Calu3 (cell line): ENCODE results near the gene PAM16. TPM values are rescaled to one million over a fixed set of nuclear protein-coding genes. Genes with fewer than 3 reads are reported as not detected.

Source experiments
- BruUV-seq: library from RNA; stranded (reverse); fragments of 400-500 nt; replicated peaks from 2 replicates; lab custom pipeline; 2021; lab: Mats Ljungman, UMichigan
- CTCF ChIA-PET: fragments of 300-600 bp; sonication (Branson Sonifier 250); formaldehyde crosslinking; loops from one replicate; lab custom pipeline; 2022; ENCODE audit warnings: antibody characterized with exemption; lab: Charles Lee
- DNase-seq: peaks from one replicate; pipeline ENCODE4 v3.0.0; 2022
- H3K27ac Mint-ChIP-seq: one replicate; pipeline ENCODE4 v1.8.0; 2022; ENCODE audit warnings: mixed read lengths; ENCODE audit not compliant: unreplicated experiment
- H3K27me3 Mint-ChIP-seq: one replicate; pipeline ENCODE4 v1.8.0; 2022; ENCODE audit warnings: mixed read lengths; ENCODE audit not compliant: unreplicated experiment
- H3K36me3 Mint-ChIP-seq: one replicate; pipeline ENCODE4 v1.8.0; 2022; ENCODE audit warnings: mild to moderate bottlenecking, moderate library complexity, mixed read lengths; ENCODE audit not compliant: insufficient read depth, unreplicated experiment
- H3K4me1 Mint-ChIP-seq: one replicate; pipeline ENCODE4 v1.8.0; 2022; ENCODE audit warnings: mild to moderate bottlenecking, low read depth, mixed read lengths; ENCODE audit not compliant: unreplicated experiment
- H3K4me3 Mint-ChIP-seq: one replicate; pipeline ENCODE4 v1.8.0; 2022; ENCODE audit warnings: mild to moderate bottlenecking, low read depth, moderate library complexity, mixed read lengths; ENCODE audit not compliant: unreplicated experiment
- H3K9me3 Mint-ChIP-seq: one replicate; pipeline ENCODE4 v1.8.0; 2022; ENCODE audit warnings: low read depth, mixed read lengths; ENCODE audit not compliant: unreplicated experiment
- intact Hi-C: fragments of 100-400 bp; cut with micrococcal nuclease; formaldehyde crosslinking; loops from one replicate; pipeline ENCODE4 v1.10.0; 2022; ENCODE audit not compliant: unreplicated experiment
- total RNA-seq: library from RNA; stranded (reverse); gene quantifications from 2 replicates; pipeline ENCODE4 v1.2.3, GENCODE V29; 2022
- TF ChIP-seq, protein P1 (sequence below): fragments of 200-600 bp; IDR thresholded peaks from one replicate; pipeline ENCODE4 v1.8.0; 2022; ENCODE audit warnings: antibody characterized with exemption; ENCODE audit not compliant: unreplicated experiment

The PAM16 gene
- total RNA-seq, 1 experiment from 2014 or later = 72.7 TPM

DNA sequence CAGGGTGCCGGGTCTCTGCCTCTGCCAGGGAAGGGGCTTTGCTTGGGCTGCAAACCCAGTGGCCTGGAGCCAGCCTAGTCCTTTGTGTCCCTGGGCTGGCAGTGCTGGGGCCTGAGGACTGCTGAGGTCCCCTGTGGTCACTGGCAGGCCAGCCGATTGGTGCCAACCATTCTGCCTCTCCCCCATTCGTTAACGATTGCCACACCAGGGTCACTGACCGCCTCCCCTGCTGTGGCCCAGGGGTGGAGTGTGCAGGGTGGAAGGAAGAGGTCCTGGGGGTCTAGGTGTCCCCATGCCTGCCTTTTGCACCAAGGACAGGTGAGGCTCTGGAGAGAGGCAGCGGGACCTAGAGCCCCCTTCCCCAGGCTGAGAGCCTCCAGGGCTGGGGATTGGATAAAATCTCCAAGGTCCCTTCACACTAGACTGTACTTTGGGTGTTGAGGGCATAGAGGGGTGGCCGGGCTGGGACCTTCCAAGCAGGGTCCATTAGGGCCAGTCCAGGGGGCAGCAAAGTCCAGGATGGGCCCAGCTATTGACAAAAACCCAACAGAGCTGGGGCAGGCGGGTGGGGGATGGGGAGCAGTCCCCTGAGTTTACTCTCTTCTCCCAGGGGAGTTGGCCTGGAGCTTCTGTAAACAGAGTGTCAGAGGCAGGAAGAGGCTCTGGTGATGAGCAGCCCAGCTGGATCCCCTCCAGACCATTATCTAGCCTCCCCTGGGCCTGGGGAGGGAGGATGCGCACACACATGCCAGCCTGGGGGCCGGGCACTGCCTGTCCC, 21.6 kb upstream of the PAM16 start:
- intact Hi-C loops = no loop called here
- CTCF ChIA-PET = interaction anchor here (1.0 to 2.0 kb wide), 3 partner anchors 13 to 30 kb away, joined by 3 to 9 read pairs (median 5); no protein-coding TSS in a partner anchor
- H3K27ac Mint-ChIP-seq = peak overlapping the region; percentile 33

DNA sequence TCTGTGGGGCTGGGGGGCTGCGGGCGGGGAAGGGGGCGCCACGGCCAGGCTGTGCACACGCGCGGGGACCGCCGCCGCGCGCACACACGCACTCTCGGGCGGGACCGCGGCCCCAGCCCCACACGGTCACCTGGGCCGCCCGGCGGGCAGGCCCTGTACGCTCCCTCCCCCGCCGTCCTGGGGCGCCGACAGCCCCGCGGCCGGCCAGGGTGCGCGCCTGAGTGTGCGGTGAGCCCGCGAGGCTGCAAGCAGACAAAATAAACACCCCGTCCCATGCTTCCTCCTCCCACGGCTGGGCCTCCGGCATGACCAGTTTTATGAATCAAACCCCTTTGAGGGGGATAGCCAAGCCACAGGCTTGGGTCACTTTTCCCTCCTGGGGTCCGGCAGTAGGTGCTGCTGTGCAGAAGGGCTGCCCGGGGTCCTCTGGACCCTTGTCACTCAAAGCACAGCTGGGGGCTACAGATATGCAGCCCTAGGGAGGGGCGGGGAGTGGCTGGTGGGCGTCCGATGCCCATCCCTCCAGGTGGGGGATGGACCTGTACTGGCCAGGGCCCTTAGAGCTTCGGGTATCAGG, 21.0 kb upstream of the PAM16 start:
- Mint-ChIP-seq H3K4me1 (peaks cover 57% of the 10 kb centered on the region), H3K27me3 (no peaks in the 10 kb centered on the region), H3K27ac (peak overlapping the region; percentile 33), H3K4me3 (peak overlapping the region; percentile 75), H3K36me3 (peaks cover 58% of the 10 kb centered on the region), H3K9me3 (no peaks in the 10 kb centered on the region)
- BruUV-seq = TSS peak; percentile 76
- CTCF ChIA-PET = interaction anchor here (2.0 kb wide), 1 partner anchor 21 kb away, joined by 9 read pairs; no protein-coding TSS in a partner anchor
- DNase-seq = peak; percentile 47
- TF ChIP-seq, protein P1, sequence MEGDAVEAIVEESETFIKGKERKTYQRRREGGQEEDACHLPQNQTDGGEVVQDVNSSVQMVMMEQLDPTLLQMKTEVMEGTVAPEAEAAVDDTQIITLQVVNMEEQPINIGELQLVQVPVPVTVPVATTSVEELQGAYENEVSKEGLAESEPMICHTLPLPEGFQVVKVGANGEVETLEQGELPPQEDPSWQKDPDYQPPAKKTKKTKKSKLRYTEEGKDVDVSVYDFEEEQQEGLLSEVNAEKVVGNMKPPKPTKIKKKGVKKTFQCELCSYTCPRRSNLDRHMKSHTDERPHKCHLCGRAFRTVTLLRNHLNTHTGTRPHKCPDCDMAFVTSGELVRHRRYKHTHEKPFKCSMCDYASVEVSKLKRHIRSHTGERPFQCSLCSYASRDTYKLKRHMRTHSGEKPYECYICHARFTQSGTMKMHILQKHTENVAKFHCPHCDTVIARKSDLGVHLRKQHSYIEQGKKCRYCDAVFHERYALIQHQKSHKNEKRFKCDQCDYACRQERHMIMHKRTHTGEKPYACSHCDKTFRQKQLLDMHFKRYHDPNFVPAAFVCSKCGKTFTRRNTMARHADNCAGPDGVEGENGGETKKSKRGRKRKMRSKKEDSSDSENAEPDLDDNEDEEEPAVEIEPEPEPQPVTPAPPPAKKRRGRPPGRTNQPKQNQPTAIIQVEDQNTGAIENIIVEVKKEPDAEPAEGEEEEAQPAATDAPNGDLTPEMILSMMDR = no peak
- intact Hi-C loops = no loop called here

More for the DNA sequence above, 21.6 kb upstream of the PAM16 start:
- peak overlapping the region; percentile 75 for H3K4me3 Mint-ChIP-seq
- H3K9me3 Mint-ChIP-seq = no peaks in the 10 kb centered on the region
- H3K4me1 Mint-ChIP-seq = peaks cover 56% of the 10 kb centered on the region
- TF ChIP-seq, protein P1 = no peak
- peak; percentile 52 for DNase-seq
- peaks cover 58% of the 10 kb centered on the region for H3K36me3 Mint-ChIP-seq
- H3K27me3 Mint-ChIP-seq = no peaks in the 10 kb centered on the region
- no TSS peak for BruUV-seq

DNA sequence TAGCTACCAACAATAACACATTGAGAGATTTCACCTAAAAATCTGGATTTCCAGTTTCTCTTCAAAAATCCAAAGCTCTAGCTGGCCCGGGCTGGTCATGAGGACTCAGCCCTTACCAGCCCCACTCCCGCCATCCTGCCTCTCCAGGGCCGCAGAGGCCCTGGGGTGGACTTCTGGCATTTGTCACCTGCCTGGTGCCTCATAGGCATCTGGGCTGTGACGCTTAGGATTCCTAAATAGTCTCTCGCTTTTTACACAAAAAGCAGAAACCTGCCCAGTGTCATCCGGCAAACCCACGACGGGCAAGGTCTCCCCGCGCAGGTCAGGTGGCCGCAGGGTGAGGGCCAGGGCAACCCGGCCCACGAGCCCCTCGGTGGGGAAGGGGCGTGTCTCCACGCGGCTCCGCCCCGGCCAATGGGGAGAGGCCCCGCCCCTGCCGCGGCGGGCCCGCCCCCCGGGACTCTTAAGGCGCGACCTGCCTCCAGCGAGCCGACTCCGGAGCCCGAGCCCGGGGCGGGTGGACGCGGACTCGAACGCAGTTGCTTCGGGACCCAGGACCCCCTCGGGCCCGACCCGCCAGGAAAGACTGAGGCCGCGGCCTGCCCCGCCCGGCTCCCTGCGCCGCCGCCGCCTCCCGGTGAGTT, 20.4 kb upstream of the PAM16 start, which contains the start of gene VASN:
VASN (plus strand) TSS at position 492 of the 644 bp plus-strand sequence. CDS start 9,030 bp downstream, outside the sequence.
- intact Hi-C loops = no loop called here
- Mint-ChIP-seq H3K4me1 (peaks cover 57% of the 10 kb centered on the region), H3K27me3 (no peaks in the 10 kb centered on the region), H3K9me3 (no peaks in the 10 kb centered on the region), H3K27ac (peak within 1 kb of the TSS; percentile 39), H3K4me3 (peak within 1 kb of the TSS; percentile 75), H3K36me3 (peaks cover 53% of the 10 kb centered on the region)
- CTCF ChIA-PET = no interaction called here
- TF ChIP-seq, protein P1 = no peak
- peak; percentile 89 for DNase-seq
- BruUV-seq = no TSS peak

DNA sequence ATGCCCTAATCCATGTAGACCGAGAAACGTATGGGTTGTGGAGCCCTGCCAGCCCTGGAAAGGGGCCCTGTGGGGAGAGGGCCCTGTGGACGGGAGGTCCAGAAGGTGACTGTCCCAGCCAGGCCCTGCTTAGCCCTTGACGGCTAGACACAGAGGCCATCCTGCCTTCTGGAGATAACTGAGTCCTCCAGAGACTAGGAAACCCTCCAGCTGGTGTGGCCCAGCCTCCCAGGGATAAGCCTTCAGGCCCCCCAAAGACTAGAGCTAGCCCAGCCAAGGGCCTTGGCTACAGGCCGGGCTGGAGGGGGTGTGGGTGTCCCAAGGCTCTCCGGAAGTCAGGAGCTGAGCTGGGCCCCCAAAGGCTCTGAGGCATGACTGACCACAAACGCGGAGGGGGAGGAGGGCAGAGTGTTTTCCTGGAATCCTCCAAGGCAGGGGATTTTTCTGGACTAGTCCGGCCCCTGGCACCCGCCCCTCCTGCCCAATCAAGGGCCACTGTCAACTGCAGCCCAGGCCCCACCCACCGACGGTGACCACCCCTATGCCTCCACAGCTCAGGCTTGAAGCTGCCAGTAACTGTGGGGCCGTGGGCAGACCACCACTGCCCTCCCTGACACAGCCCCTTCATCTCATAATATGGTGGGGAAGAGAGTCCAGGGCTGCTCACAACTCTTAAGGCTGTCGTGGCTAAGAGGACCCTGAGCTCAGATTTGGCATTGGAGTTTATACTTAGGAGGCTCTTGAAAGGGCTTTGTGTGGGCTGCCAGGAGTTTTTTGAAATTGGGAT, 19.6 kb upstream of the PAM16 start:
- no peaks in the 10 kb centered on the region for H3K9me3 Mint-ChIP-seq
- peaks cover 54% of the 10 kb centered on the region for H3K4me1 Mint-ChIP-seq
- H3K27ac Mint-ChIP-seq = peak overlapping the region; percentile 39
- TF ChIP-seq, protein P1 = no peak
- peaks cover 46% of the 10 kb centered on the region for H3K36me3 Mint-ChIP-seq
- no peak for DNase-seq
- H3K27me3 Mint-ChIP-seq = no peaks in the 10 kb centered on the region
- BruUV-seq = no TSS peak
- H3K4me3 Mint-ChIP-seq = peak overlapping the region; percentile 75
- CTCF ChIA-PET = no interaction called here
- intact Hi-C loops = no loop called here
